ENCODE results near the gene CSGALNACT2.

DNA sequence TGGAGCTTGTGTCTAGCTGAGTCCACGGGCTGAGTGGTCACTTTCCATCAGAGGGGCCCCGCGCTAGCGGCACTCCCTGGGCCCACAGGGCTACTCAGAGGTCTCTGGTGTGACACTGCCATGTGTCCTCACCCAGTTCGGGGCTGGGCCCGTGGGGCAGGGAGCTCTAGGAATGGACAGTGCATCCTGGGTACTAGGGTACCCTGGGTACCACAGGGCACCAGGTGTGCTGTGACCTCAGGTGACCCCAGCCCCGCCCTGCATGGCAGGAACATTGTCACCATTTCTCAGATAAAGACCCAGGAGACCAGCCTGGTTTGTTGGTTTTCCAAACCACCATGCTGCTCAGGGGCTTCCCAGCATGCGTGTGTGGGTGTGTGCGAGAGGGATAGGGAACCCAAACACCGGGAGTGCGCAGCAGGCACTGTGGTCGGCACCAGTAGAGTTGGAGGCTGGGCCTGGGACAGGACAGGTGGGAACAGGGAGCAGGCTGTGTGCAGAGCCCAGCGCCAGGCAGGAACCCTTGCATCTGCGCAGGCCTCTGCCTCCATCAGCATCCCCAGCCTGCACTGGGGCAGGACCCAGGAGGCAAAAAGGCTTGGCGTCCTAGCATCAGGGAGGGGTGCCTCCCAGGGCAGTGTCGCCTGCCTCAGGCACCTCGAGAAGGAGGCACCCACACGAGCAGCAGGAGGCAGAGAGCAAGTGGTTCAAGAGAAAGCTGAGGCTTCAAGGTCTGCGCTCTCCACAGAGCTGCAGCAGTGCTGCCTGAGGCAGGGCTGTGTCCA lies 19.4 kb upstream of the CSGALNACT2 start:
- TF ChIP-seq, protein P1, sequence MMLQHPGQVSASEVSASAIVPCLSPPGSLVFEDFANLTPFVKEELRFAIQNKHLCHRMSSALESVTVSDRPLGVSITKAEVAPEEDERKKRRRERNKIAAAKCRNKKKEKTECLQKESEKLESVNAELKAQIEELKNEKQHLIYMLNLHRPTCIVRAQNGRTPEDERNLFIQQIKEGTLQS (IDR thresholded peaks at IDR 0.05): no peak
- TF ChIP-seq, protein P2, sequence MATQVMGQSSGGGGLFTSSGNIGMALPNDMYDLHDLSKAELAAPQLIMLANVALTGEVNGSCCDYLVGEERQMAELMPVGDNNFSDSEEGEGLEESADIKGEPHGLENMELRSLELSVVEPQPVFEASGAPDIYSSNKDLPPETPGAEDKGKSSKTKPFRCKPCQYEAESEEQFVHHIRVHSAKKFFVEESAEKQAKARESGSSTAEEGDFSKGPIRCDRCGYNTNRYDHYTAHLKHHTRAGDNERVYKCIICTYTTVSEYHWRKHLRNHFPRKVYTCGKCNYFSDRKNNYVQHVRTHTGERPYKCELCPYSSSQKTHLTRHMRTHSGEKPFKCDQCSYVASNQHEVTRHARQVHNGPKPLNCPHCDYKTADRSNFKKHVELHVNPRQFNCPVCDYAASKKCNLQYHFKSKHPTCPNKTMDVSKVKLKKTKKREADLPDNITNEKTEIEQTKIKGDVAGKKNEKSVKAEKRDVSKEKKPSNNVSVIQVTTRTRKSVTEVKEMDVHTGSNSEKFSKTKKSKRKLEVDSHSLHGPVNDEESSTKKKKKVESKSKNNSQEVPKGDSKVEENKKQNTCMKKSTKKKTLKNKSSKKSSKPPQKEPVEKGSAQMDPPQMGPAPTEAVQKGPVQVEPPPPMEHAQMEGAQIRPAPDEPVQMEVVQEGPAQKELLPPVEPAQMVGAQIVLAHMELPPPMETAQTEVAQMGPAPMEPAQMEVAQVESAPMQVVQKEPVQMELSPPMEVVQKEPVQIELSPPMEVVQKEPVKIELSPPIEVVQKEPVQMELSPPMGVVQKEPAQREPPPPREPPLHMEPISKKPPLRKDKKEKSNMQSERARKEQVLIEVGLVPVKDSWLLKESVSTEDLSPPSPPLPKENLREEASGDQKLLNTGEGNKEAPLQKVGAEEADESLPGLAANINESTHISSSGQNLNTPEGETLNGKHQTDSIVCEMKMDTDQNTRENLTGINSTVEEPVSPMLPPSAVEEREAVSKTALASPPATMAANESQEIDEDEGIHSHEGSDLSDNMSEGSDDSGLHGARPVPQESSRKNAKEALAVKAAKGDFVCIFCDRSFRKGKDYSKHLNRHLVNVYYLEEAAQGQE (IDR thresholded peaks at IDR 0.05): no peak
- TF ChIP-seq, protein P3, sequence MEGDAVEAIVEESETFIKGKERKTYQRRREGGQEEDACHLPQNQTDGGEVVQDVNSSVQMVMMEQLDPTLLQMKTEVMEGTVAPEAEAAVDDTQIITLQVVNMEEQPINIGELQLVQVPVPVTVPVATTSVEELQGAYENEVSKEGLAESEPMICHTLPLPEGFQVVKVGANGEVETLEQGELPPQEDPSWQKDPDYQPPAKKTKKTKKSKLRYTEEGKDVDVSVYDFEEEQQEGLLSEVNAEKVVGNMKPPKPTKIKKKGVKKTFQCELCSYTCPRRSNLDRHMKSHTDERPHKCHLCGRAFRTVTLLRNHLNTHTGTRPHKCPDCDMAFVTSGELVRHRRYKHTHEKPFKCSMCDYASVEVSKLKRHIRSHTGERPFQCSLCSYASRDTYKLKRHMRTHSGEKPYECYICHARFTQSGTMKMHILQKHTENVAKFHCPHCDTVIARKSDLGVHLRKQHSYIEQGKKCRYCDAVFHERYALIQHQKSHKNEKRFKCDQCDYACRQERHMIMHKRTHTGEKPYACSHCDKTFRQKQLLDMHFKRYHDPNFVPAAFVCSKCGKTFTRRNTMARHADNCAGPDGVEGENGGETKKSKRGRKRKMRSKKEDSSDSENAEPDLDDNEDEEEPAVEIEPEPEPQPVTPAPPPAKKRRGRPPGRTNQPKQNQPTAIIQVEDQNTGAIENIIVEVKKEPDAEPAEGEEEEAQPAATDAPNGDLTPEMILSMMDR (IDR thresholded peaks at IDR 0.05; ENCODE audit: low read depth, low read length, missing input control): no peak
- TF ChIP-seq FOXA1 (IDR thresholded peaks at IDR 0.05): no peak
- TF ChIP-seq JUND (IDR thresholded peaks at IDR 0.05): no peak
- TF ChIP-seq, protein P4, sequence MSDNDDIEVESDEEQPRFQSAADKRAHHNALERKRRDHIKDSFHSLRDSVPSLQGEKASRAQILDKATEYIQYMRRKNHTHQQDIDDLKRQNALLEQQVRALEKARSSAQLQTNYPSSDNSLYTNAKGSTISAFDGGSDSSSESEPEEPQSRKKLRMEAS (IDR thresholded peaks at IDR 0.05): no peak
- no peak for TF ChIP-seq TAF1 (conservative IDR thresholded peaks at IDR 0.05)
- no peak for TF ChIP-seq EGR1 (IDR thresholded peaks at IDR 0.05; ENCODE audit: low read depth in 2 of 2)
- TF ChIP-seq, protein P5, sequence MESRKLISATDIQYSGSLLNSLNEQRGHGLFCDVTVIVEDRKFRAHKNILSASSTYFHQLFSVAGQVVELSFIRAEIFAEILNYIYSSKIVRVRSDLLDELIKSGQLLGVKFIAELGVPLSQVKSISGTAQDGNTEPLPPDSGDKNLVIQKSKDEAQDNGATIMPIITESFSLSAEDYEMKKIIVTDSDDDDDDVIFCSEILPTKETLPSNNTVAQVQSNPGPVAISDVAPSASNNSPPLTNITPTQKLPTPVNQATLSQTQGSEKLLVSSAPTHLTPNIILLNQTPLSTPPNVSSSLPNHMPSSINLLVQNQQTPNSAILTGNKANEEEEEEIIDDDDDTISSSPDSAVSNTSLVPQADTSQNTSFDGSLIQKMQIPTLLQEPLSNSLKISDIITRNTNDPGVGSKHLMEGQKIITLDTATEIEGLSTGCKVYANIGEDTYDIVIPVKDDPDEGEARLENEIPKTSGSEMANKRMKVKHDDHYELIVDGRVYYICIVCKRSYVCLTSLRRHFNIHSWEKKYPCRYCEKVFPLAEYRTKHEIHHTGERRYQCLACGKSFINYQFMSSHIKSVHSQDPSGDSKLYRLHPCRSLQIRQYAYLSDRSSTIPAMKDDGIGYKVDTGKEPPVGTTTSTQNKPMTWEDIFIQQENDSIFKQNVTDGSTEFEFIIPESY (IDR thresholded peaks at IDR 0.05): no peak
- no peak for TF ChIP-seq YY1 (IDR thresholded peaks at IDR 0.05)
